SH-SY5Y (cell line): ENCODE results near the gene IRF2BPL.

Experiments
- GATA2 ChIP-seq: IDR thresholded peaks from 2 replicates; pipeline ENCODE4 v1.6.1; 2011; ENCODE audit warnings: mild to moderate bottlenecking, low read depth, low read length
- GATA3 ChIP-seq: IDR thresholded peaks from 2 replicates; pipeline ENCODE4 v1.6.1; 2011; ENCODE audit warnings: low read depth, mild to moderate bottlenecking, low read length, moderate library complexity

DNA sequence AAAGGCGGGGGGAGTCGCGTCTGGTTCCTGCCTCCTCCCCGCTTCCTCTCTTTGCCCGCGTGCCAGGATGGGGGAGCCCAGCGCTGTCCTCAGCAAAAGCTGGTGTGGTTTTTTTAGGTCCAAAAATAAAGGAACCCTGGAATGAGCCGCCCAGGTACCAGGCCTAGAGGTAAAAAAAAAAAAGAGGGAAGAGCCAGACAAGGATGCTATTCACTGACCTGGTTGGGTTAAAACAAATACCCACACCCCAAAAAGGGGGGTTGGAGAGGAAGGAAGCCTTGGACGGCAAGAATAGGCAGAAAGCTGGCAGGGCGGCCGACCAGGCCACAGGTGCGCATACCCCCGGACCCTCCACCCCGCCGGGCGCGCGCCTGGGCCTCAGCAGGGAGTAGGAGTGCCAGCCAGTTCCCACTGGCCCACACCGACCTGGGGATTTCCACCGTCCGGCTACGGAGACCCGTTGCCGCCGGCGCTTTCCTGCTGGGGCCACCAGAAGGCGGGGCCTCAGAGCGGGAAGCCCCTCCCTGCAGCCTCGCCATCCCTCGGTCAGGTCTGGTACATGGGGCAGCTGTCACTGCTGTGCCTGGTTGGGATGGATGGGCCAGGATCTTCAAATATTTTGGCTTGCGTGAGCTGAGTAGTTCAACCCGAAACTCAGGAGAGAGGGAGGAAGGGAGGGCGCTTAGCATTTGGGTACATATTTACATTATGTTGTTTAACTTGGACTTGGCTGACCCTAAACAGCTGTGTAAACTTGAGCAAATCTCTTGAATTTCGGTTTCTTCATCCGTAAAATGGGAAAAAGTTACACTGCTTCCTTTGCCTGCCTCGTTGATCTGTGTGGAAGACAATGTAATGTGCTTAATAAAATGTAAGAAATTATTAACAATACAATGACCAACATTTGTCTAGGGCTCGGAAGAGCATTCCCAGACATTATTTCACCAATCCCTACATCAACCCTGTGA, 5.4 kb upstream of the IRF2BPL start:
- TF ChIP-seq GATA2, result no peak
- no peak for TF ChIP-seq GATA3
